ENCODE data around the gene SMARCD1. TPM values are rescaled to one million over a fixed set of nuclear protein-coding genes. Genes with fewer than 3 reads are reported as not detected.

The SMARCD1 gene
- total RNA-seq, 1 donor from 2014 or later: 108 TPM

GRCh38 chr12:50073206-50073605 lies 11.9 kb upstream of the SMARCD1 start:
- ChIA-PET CTCF (interaction anchor here (1.3 to 3.7 kb wide), 5 partner anchors 11 to 242 kb away, joined by 3 to 37 read pairs (median 6); partner anchors contain the start of gene SMARCD1), POLR2A (no interaction called here)
- no peak for ATAC-seq (ENCODE audit: low read depth)
- Mint-ChIP-seq H3K27ac (no peak overlapping the region), H3K27me3 (peaks cover 14% of the 10 kb centered on the region), H3K4me3 (no peak overlapping the region), H3K4me1 (peaks cover 4% of the 10 kb centered on the region), H3K36me3 (ENCODE audit: low read depth) (no peaks in the 10 kb centered on the region), H3K9me3 (no peaks in the 10 kb centered on the region)
- no peak for DNase-seq
- intact Hi-C loops (cut with micrococcal nuclease): loop anchor here (5.0 to 10.0 kb wide), 3 partner anchors 36 to 562 kb away; no protein-coding TSS in a partner anchor
- no peak for TF ChIP-seq CTCF (IDR thresholded peaks at IDR 0.05)

GRCh38 chr12:50073712-50074111 lies 11.4 kb upstream of the SMARCD1 start:
- H3K9me3 Mint-ChIP-seq: no peaks in the 10 kb centered on the region
- no peak for ATAC-seq (ENCODE audit: low read depth)
- H3K4me3 Mint-ChIP-seq: no peak overlapping the region
- no peak overlapping the region for H3K27ac Mint-ChIP-seq
- CTCF ChIA-PET: interaction anchor here (0.9 to 3.7 kb wide), 8 partner anchors 10 to 241 kb away, joined by 3 to 37 read pairs (median 6); partner anchors contain the start of gene SMARCD1
- H3K27me3 Mint-ChIP-seq: peaks cover 14% of the 10 kb centered on the region
- no peak for DNase-seq
- POLR2A ChIA-PET: no interaction called here
- peaks cover 4% of the 10 kb centered on the region for H3K4me1 Mint-ChIP-seq
- no peaks in the 10 kb centered on the region for H3K36me3 Mint-ChIP-seq (ENCODE audit: low read depth)
- no peak for TF ChIP-seq CTCF (IDR thresholded peaks at IDR 0.05)
- intact Hi-C loops (cut with micrococcal nuclease): loop anchor here (2.0 to 10.0 kb wide), 4 partner anchors 36 to 561 kb away; partner anchors contain the start of gene CERS5

- H3K27me3 Mint-ChIP-seq: peaks cover 15% of the 10 kb centered on the region
Observed at GRCh38 chr12:50074936-50075807, 10.0 kb upstream of the SMARCD1 start.

GRCh38 chr12:50075808-50076170 lies 9.4 kb upstream of the SMARCD1 start:
- Mint-ChIP-seq H3K4me3 (no peak overlapping the region), H3K27me3 (peaks cover 15% of the 10 kb centered on the region), H3K36me3 (ENCODE audit: low read depth) (no peaks in the 10 kb centered on the region), H3K9me3 (no peaks in the 10 kb centered on the region), H3K27ac (no peak overlapping the region), H3K4me1 (no peaks in the 10 kb centered on the region)
- no peak for TF ChIP-seq CTCF (IDR thresholded peaks at IDR 0.05)
- ATAC-seq (ENCODE audit: low read depth) (no peak), DNase-seq (no peak)
- intact Hi-C loops (cut with micrococcal nuclease): loop anchor here (1.0 to 10.0 kb wide), 5 partner anchors 10 to 559 kb away; partner anchors contain the start of genes CERS5 and SMARCD1
- ChIA-PET POLR2A (no interaction called here), CTCF (interaction anchor here (1.0 to 1.8 kb wide), 6 partner anchors 9 to 103 kb away, joined by 4 to 11 read pairs (median 6); partner anchors contain the start of genes COX14 and SMARCD1)

More at GRCh38 chr12:50074936-50075807, 10.0 kb upstream of the SMARCD1 start:
- Mint-ChIP-seq H3K4me1 (peaks cover 4% of the 10 kb centered on the region), H3K4me3 (no peak overlapping the region), H3K27ac (no peak overlapping the region), H3K36me3 (ENCODE audit: low read depth) (no peaks in the 10 kb centered on the region), H3K9me3 (no peaks in the 10 kb centered on the region)
- POLR2A ChIA-PET: interaction anchor here (0.7 kb wide), 1 partner anchor 209 kb away, joined by 3 read pairs; no protein-coding TSS in a partner anchor
- CTCF ChIA-PET: interaction anchor here (0.9 to 3.7 kb wide), 9 partner anchors 9 to 240 kb away, joined by 3 to 37 read pairs (median 5); partner anchors contain the start of genes COX14 and SMARCD1
- DNase-seq (peak; percentile 81), ATAC-seq (ENCODE audit: low read depth) (peak; percentile 98)
- intact Hi-C loops (cut with micrococcal nuclease): loop anchor here (1.0 to 10.0 kb wide), 7 partner anchors 10 to 560 kb away; partner anchors contain the start of genes CERS5 and SMARCD1
- TF ChIP-seq CTCF (IDR thresholded peaks at IDR 0.05): peak; percentile 53
